MM.1S (cell line): ENCODE measurements around the gene RBFA.

Experiments
- CTCF ChIP-seq: fragments of 300-600 bp; sonication (generic); IDR thresholded peaks from 2 replicates; pipeline ENCODE4 v1.5.1; 2016; ENCODE audit warnings: antibody characterized with exemption, low read length, mixed read lengths
- EZH2 ChIP-seq: fragments of 300-600 bp; sonication (generic); optimal IDR thresholded peaks from 2 replicates; pipeline ENCODE3; 2017; ENCODE audit warnings: low read depth, mild to moderate bottlenecking, antibody characterized with exemption, low read length, mixed read lengths
- EZH2phosphoT487 ChIP-seq: fragments of 300-600 bp; sonication (generic); IDR thresholded peaks from 2 replicates; pipeline ENCODE4 v1.6.1; 2018; ENCODE audit warnings: antibody characterized with exemption, low read length

GRCh38 chr18:80056095-80056494, 21.9 kb downstream of the RBFA start:
- TF ChIP-seq CTCF (no peak), EZH2 (no peak), EZH2phosphoT487 (no peak)
